Stimulated activated CD8-positive, alpha-beta memory T cell treated with anti-CD3 and anti-CD28 coated beads, Interleukin-7, amount 100 ng/mL, for 4 hours (primary cell): ENCODE data around the gene PDZD4.

Experiments used
- DNase-seq, 2 donors: peaks; one replicate each; pipeline ENCODE4 v3.0.0-alpha.2; 2020; ENCODE audit warnings: low read depth in 2 of 2

The PDZD4 gene

GRCh38 chrX:153755136-153755535, 75.2 kb downstream of the PDZD4 start:
- DNase-seq, result no peak
